ELR (cell line): ENCODE measurements around the gene ACSM2A.
"Not testable (repeated sequence)": the region's sequence is repeated elsewhere in the genome, so short reads cannot be mapped to it uniquely, and the experiment has no call there.

Experiments
- DNase-seq: peaks from one replicate; pipeline ENCODE4 v3.0.0-alpha.2; 2015; ENCODE audit warnings: low read depth

ACSM2A gene

GRCh38 chr16:20459227-20459626, 7.9 kb downstream of the ACSM2A start:
- not testable (repeated sequence) for DNase-seq

- DNase-seq: not testable (repeated sequence)
Measured at GRCh38 chr16:20460313-20460712, 9.0 kb downstream of the ACSM2A start.

- DNase-seq: not testable (repeated sequence)
Measured at GRCh38 chr16:20468954-20469353, 17.6 kb downstream of the ACSM2A start.

- DNase-seq: not testable (repeated sequence)
Measured at GRCh38 chr16:20469930-20470329, 18.6 kb downstream of the ACSM2A start.

- DNase-seq: not testable (repeated sequence)
Measured at GRCh38 chr16:20470732-20471131, 19.4 kb downstream of the ACSM2A start.

- not testable (repeated sequence) for DNase-seq
Measured at GRCh38 chr16:20477188-20477744, 25.9 kb downstream of the ACSM2A start.

- DNase-seq: not testable (repeated sequence)
Measured at GRCh38 chr16:20483989-20484388, 32.7 kb downstream of the ACSM2A start.

- DNase-seq: no peak
Measured at GRCh38 chr16:20484726-20485125, 33.4 kb downstream of the ACSM2A start.

GRCh38 chr16:20485408-20485807, 34.1 kb downstream of the ACSM2A start:
- no peak for DNase-seq

GRCh38 chr16:20490994-20491393, 39.7 kb downstream of the ACSM2A start:
- not testable (repeated sequence) for DNase-seq

GRCh38 chr16:20491448-20491847, 40.1 kb downstream of the ACSM2A start:
- not testable (repeated sequence) for DNase-seq

- no peak for DNase-seq
Measured at GRCh38 chr16:20504418-20504817, 53.1 kb downstream of the ACSM2A start.

GRCh38 chr16:20507280-20507679, 56.0 kb downstream of the ACSM2A start:
- DNase-seq: no peak

GRCh38 chr16:20510323-20510722, 59.0 kb downstream of the ACSM2A start:
- DNase-seq: no peak

GRCh38 chr16:20515688-20516090, 64.4 kb downstream of the ACSM2A start:
- DNase-seq: no peak

GRCh38 chr16:20517149-20517548, 65.8 kb downstream of the ACSM2A start:
- no peak for DNase-seq

GRCh38 chr16:20519231-20519630, 67.9 kb downstream of the ACSM2A start:
- DNase-seq: no peak

GRCh38 chr16:20520103-20520502, 68.8 kb downstream of the ACSM2A start:
- DNase-seq: no peak

- not testable (repeated sequence) for DNase-seq
Measured at GRCh38 chr16:20531795-20532194, 80.5 kb downstream of the ACSM2A start.

GRCh38 chr16:20532284-20532792, 81.0 kb downstream of the ACSM2A start:
- not testable (repeated sequence) for DNase-seq

- not testable (repeated sequence) for DNase-seq
Measured at GRCh38 chr16:20536669-20537068, 85.3 kb downstream of the ACSM2A start.
